ENCODE data around the gene TEC.
"Not testable (repeated sequence)": the region's sequence is repeated elsewhere in the genome, so short reads cannot be mapped to it uniquely, and the experiment has no call there.

The TEC gene

DNA sequence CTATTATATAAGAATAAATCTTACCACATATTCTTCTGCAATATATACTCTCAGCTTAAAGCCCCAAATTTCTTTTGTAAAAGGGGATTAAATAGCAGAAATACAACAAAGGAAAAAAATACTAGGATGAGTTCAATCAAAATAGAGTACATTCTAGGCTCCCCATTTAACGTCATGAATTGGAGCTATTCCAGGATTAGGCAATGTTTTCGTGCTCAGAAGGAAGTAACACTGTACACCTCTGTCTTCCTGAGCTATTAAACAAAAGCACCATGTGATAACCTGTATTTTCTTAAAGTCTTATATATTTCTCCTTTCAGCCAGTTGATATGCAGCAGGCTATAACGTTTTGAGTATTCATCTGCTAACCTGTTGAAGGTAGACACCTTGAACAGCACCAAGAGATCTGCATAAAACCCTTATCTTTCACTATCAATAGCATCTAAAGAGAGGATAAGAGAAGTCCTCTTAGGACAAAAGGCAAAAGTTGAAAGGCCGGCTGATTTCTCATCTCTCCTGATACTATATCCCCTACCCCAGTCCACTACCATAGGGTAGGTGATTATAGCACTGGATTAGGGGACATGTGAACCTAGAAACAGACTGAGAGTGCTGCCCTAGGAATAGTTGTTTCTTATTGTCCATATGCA, 31.5 kb downstream of the TEC start:
- DNase-seq: no peak

DNA sequence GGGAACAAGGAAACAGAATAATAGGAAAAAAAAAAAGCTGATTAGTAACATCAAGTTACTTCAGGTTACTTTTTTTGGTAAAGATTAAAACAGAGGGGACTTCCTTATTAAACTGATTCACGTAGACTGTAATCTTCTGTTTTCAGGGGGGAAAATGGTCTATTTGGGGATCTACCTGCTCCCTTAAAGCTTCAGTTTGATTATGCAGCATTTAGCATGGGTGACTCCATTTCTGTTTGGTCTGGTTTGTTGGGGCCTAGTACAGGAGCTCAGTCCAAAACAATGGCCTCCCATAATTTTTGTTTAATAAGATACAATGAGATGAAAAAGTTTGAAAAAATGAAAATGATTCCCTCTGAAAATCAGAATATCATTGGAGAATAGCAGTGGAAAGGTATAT, 34.6 kb downstream of the TEC start:
- no peak for DNase-seq

DNA sequence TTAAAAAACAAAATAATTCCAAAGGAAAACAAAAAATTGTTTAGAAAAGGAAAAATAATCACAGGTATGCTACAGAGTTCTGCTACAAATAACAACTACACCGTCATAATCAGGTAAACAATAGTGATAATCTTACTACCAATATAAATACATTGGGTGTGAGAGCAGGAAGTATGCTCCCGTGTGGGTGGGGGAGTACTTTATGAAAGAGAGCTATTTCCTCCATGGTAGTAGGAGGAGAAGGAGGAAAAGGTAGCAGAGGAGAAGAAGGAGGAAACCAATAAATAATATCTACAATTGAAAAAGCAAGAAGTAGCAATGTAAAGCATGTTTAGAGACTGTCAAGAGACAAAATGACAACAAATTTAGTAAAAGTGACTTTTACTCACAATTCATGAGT, 35.1 kb downstream of the TEC start:
- DNase-seq: no peak

DNA sequence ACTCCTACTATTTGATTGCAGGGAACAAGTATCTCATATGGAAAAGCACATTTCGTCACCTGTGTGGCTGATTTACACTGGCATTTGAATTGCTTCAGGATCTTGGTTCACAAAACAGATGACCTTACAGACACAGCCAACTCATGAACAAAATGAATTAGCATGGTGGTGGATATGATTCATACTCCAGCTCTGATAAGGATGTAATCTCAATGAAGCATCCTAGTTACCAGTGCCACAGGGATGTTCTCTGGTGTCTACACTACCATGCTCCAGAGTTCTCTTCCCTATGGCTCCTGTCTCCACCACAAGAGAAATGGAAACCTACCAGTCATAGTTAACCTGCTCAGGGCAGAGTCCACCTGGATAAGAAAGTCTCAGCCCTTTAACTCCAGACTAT, 40.7 kb downstream of the TEC start:
- no peak for DNase-seq

DNA sequence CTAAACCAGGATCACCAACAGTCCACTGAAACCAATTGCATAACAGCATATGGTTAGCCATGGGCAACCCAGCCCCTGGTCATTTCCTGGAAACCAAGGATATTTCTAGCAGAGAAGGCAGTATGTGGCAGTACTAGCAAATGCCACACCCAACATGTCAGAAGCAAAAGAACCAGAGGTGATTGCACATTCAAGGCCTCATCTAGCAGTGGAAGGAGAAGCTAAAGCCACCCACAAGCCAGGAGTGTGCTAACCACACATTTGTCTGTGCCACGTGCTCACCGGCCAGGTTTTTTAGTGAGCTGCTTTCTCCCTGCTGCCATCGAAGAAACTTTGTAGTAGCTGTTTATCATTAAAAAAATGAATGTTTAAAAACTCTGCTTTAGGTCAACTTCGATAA, 42.0 kb downstream of the TEC start:
- no peak for DNase-seq

DNA sequence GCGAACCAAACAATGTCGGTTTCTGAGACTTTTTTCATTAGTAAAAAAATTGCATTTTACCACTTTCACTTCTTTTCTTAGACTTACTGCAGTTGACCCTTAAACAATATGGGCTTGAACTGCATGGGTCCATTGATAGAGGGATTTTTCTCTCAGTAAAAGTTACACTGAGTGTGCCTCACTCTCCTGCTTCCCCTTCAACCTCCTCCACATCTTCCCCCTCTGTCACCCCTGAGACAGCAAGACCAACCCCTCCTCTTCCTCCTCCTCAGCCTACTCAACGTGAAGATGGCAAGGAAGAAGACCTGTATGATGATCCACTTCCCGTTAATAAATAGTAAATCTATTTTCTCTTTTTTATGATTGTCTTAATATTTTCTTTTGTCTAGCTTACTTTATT, 43.4 kb downstream of the TEC start:
- no peak for DNase-seq

DNA sequence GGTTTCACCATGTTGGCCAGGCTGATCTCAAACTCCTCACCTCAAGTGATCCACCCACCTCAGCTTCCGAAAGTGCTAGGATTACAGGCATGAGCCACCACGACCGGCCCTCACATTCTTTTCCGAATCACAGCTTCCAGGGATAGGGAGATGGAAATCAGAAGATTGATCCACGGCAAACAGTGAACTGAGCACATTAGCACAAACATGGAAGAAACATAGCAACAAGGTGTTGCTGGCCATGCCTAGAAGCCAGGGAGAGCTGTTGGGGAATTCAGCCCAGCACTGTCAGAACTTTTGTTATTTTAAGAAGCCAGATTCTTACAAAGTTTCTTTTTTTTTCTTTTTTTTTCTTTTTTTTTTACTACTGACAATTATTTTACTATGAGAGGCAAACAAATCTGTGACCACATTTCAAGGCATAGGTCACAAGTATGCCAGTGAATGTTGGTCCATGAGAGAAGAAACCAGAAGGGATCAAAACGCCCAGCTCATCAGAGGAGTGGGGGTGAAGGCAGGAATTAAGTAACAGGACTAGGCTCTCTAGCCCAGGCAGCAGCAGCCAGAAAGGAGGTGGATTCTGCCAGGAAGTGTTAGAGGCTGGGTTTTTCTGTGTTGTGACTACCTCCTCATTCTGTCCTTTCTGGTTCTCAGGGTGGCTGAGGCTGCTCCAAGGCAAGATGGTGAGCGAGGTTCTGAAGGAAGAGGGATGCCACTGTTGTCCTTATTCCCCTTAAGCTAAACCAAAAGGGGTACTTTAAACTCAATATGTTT, 44.1 kb downstream of the TEC start:
- no peak for DNase-seq

DNA sequence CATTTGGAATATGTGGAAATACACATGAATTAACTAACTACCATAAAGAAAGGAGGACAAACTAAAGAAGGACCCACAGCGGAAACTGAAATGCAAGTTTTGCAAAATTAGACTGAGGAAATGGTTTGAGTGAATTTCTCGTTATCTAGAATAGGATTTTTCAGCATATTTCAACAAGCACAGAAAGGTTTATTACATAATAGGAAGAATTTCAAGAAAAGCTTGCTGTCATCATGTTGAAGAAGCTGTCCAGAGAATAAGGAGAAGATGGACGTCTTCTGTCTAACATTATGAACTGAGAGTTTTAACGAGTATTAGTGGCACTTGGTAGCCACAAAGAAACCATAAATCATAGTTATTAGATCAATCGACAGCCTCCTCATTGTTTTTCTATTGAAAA, 45.0 kb downstream of the TEC start:
- DNase-seq: no peak

DNA sequence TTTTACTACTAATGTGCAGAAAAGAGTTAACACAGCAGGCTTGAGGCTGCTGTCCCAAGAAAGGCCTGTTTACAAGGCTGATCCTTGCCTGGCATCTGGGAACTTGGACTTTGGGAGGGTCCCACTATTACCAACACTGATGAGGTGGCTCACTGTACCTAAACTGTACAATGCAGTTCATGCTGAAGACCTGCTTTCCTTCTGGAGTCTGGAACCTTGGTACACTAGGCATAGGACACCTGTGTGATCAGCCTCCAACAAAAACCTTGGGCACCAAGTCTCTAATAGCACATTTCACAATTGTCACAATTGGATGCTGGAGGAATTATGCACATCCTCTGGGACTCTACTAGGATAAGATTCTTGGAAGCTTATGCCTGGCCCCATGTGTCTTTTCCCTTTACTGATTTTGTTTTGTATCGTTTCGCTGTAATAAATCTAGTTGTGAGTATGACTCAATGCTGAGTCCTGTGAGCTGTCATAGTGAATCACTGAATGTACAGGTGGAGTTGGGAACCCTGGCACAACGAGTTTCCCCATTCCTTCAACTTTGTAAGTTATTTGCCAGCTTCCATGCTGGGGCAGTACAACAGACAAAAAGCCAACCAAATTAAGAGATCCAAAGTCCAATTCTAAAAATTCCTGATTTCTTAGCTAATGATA, 45.9 kb downstream of the TEC start:
- DNase-seq: no peak

DNA sequence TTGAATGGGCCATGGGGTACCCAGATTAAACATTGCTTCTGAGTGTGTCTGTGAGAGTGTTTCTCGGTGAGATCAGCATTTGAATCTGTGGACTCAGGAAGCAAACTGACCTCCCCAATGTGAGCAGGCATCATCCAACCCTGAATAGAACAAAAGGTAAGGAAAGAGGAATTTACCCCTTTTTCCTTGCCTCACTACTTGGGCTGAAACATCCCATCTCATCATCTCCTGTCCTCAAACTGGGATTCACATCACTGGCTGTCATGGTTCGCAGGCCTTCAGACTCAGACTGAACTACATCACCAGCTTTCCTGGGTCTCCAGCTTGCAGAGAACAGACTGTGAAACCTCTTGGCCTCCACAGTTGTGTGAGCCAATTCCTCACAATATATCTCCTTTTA, 47.1 kb downstream of the TEC start:
- DNase-seq: no peak

DNA sequence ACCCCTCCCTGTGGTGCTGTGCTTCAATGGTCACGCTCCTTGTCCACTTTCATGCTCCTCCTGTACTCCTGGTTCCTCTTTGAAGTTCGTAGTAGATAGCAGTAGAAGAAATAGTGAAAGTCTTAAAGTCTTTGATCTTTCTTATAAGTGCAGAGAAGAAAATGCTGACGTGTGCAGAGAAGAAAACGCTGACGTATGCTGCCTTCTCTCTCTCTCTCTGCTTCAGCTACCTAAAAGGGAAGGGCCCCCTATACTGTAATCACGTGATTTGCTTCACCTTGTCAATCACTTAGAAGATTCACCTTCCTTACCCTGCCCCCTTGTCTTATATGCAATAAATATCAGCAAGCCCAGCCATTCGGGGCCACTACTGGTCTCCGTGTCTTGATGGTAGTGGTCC, 50.2 kb downstream of the TEC start:
- DNase-seq: not testable (repeated sequence)

DNA sequence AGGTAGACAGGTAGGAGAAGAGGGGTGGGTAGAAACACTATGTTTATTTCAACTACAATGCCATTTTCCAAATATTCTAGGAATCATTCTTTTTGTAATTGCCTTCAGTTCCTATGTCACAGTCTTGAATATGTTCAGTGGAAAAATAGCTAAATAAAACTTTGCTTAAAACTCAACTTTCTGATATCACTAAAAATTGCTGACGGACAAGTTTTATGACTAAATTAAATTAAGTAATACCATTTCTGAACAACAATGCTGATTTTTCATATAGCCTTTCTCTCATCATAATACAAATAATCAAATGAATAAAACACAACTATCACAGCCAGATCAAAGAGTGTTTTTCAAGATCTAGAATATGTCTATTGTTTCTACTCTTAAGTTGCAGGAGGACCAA, 53.1 kb downstream of the TEC start:
- no peak for DNase-seq

DNA sequence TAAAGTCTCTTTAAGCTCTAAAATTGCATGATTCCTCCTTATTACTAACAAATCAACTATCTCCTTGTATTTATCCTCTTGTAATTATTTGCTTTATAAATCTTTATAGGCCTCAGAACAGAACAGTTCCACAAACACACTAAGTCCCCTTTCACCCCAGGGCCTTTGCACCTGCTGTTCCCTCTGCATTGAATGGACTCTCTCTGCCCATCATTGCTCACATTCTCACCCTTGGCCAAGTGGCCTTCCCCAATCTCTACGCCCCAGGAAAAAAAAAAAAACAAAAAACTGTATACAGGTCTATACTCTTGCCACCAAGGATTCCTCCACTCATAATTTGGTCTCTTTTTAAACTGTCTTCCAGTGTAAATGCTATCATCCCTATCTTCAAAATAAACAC, 53.7 kb downstream of the TEC start:
- DNase-seq: no peak

DNA sequence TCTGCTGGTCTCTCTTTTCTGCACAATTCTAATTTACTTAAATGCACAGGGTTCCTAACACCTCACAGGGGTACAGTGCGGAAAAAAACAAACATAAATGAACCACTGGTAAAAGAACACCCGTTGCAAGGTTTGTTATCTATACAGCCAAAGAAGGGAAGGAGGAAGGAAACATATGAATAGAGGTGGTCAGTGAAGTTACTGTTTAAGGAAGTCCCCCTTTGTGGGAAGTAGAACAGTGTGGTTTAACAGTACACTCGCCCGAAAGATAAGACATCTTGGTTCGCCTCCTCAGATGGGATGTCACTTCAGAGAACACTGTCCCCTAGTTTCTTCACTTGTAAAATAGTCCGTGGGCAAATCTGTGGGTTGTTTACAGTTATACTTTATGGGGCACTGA, 57.5 kb downstream of the TEC start:
- DNase-seq: no peak

DNA sequence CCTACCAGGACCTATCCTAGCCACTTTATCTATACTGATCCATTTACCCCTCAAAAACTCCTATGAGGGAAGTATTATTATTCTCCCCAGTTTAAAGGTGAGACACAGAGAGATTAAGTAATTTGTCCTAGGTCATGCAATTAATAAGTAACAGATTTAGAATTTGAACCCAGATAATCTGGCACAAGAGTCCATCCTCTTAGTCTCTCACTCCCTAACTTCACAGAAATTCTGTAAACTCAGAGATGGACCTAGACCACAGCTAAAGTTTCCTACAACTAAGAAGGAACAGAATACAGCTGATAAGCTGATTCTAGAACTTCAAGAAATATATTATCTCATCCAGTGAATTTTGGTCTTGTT, 58.7 kb downstream of the TEC start:
- no peak for DNase-seq

DNA sequence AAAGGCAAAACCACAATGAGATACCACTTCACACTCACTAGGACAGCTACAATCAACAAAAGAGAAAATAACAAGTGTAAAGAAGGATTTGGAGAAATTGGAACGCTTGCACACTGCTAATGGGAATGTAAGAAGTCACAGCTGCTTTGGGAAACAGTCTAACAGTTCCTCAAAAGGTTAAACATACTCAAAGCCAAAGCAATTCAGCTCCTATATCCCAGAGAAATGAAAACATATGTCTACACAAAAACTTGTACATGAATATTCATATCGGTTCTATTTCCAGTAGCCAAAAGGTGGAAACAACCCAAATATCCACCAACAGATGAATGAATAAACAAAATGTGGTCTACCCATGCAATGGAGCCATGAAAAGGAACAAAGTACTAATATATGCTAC, 64.0 kb downstream of the TEC start:
- DNase-seq: no peak

DNA sequence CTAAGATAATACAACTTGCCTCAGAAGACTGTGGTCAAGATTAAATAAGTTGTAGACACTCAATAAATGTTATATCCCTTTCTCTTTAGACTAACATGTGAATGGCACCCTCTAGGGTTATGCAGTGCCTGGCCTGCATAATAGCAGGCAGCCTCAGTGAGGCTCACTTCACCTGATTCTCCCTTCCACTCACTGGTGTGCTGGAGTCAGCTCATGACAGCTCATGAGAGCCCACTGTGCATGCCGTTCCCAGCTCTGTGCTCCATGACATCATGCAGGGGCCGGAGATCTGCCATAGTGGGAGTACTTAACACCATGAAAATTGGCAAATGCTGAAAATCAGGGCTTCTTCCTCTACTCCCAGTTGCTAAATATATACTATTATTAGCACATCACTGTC, 64.5 kb downstream of the TEC start:
- no peak for DNase-seq

DNA sequence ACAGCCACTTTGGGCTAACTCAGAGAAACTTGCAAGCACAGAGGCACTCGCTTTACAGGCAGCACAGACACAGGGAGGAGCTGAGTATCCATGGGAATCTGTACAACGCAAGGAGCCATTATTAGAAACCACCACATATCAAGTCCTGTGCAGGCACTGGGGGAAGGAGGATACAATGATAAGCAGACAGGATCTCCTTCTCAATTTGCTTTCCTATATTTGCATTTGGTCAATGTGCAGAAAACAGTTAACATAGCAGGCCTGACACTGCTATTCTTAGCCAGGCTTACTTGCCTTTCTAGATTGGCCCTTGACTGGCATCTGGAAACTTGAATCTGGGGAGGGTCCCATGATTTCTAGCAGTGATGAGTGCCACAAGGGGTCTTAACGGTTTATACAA, 65.8 kb downstream of the TEC start:
- no peak for DNase-seq

DNA sequence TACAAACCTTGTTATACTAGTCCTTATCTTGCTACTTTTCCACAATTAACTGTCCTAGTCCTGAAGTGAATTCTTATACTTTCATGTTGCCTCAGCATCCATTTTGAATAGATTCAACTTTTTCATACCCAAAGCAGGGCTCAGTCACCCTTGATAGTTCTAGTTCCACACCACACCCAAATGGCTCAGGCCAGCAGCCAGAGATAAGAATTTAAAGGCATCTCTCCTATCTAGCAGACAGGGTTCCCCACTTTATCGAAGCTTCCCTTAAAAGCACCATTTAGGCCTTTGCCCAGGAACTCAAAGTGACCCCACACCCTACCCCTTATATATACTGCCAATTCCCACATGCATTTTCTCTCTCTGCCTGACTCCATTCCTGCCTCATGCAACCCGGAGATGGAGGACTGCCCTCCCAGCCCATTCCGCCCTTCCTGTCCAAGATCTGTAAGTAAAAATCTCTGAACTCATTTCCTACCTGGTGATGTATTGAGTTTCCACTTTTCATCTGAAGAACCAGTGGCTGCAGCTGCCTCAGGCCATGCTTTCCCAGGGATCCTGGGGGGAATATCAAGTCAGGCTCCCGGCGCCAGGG, 71.9 kb downstream of the TEC start:
- no peak for DNase-seq

DNA sequence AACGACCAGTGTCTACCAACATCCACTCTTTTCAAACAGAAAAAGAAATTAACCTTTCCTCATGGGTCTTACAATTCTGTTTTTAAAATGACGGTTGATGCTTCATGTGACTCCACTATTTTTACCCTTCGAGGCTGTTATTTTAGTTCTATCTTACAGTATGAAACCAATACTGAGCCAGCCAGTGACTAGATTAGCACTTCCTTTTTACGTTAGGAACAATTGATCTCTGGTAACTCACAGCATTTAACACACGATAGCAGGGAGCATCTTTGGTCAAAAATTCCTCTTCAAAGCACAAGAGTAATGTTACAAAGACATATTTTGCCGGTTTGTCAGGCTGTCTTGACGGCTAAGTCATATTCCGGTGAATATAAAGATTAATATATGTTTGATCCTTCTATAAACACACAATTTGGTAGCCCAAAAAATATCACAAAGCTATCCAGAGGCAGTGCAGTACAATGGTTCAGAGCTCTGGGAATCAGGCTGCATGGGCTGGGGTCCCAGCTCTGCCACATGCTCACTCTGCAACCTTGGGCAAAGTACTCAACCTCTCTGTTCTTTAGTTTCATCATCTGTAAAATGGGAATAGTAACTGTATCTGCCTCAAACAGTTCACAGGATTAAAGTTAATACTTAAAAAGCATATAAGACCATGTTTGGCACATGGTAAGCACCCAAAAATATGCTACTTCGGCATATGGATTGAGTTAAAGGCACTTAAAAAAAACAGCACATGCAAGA, 72.7 kb downstream of the TEC start:
- DNase-seq: no peak

DNA sequence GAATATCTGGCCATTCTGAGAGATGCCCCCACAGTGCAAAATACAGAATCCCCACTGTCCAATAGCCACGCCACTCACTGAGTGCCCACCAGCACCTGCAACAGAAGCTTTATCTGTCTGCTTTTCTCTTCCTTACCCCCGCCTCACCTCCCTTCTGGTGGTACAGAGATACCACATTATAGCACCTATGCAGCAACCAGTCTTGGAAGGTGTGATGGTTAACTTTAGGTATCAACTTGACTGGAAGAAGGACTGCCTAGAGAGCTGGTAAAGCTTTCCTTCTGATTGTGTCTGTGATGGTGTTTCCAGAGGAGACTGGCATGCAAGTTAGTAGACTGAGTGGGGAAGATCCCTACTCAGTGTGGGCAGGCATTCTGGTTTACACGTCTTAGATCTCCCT, 73.8 kb downstream of the TEC start:
- no peak for DNase-seq

DNA sequence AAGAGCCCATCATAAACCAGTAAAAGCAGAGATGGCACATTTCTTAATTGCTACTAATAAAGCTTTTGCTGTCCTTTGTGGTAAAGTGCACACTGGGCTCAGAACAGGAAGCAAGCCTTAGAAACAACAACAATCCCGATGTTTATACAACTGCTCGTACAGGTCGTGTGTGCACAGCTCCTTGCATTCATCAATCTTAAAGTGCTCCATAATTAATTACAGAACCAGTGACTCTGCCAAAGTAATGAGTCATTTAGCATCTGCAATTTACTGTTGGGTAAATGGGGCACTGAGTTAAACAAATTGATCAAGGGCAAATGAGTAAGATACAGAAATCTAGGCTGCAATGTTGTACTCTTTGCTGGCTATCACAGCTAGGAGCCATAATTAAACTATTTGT, 74.3 kb downstream of the TEC start:
- DNase-seq: no peak

DNA sequence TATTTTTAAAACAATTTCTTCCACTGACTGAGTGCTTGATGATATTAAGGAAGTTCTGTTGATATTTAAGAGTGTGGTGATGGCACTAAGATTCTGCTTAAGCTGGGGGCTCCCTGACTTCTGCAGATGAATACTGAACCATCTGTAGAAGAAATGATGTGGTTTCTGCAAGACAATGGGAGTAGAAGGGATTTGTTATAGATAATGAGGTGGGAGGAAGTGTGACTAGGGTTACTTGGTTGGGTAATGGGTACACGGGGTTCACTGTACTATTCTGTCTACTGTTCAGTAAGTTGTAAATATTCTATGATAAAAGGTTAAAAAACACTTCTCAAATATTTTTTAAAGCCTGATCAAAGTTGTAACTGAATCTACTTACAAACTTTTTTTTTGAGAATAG, 74.7 kb downstream of the TEC start:
- no peak for DNase-seq
